RWPE1 (cell line): Measurements from ENCODE around the gene LNX2.
A peak's percentile ranks its signal among the peaks of the same experiment; 100 is the strongest.

Source experiments
- CTCF ChIA-PET: fragments of 350-600 bp; sonication (Branson Sonifier 250); formaldehyde crosslinking; extraction: SDS; loops from one replicate; lab custom pipeline; 2021; lab: Yijun Ruan, JAX
- POLR2A ChIA-PET: fragments of 400-600 bp; formaldehyde crosslinking; extraction: SDS; loops from one replicate; lab custom pipeline; 2020; ENCODE audit warnings: antibody characterized with exemption; ENCODE audit not compliant: low non-redundant PET; lab: Yijun Ruan, JAX
- DNase-seq: peaks from one replicate; pipeline ENCODE4 v3.0.0; 2012; ENCODE audit warnings: low spot score
- H3K27ac ChIP-seq: fragments of 450-650 bp; 2 replicates; pipeline ENCODE4 v1.5.1; 2017
- TF ChIP-seq, protein P1 (sequence below): fragments of 450-650 bp; conservative IDR thresholded peaks from 2 replicates; pipeline ENCODE4 v1.5.1; 2017; ENCODE audit warnings: low read depth, mild to moderate bottlenecking

Gene LNX2

DNA sequence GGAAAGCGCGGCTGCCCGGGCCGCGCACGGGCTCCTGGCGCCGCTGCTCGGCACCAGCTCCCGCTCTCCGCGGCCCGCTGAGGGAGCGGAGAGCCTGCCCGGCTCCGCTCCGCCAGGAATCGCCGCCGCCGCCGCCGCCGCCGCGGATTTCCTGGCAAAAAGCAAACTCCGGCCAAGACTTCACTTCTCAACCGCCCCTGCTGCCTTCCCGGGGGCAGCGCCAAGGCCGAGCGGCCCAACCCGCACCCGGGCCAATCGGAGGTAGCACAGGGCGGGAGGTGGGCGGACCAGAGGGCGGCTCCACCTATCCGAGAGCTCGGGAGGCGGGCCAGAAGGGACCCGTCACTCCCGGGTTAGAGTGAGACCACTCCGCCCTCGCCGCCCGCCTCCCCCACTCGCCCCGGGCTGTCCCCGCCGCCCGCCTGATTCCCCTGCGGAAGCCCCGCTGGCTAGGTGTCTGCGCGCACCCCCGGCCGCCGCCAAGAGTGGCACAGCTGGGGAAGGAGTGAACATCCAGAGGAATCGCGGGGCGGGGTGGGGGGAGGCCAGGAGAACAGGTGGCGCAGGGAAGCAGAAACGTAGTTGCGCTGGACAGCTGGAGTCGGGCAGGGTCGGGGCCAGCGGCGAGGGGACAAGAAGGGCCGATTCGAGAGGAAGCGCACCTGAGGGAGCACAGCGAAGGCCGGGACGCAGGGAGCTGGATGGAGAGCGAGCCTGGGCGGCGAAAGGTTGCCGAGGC, at the start of gene LNX2:
Gene LNX2 (minus strand): TSS at position 153 of the 739 bp plus-strand sequence. CDS start 38,826 bp downstream, outside the sequence.
- TF ChIP-seq, protein P1, sequence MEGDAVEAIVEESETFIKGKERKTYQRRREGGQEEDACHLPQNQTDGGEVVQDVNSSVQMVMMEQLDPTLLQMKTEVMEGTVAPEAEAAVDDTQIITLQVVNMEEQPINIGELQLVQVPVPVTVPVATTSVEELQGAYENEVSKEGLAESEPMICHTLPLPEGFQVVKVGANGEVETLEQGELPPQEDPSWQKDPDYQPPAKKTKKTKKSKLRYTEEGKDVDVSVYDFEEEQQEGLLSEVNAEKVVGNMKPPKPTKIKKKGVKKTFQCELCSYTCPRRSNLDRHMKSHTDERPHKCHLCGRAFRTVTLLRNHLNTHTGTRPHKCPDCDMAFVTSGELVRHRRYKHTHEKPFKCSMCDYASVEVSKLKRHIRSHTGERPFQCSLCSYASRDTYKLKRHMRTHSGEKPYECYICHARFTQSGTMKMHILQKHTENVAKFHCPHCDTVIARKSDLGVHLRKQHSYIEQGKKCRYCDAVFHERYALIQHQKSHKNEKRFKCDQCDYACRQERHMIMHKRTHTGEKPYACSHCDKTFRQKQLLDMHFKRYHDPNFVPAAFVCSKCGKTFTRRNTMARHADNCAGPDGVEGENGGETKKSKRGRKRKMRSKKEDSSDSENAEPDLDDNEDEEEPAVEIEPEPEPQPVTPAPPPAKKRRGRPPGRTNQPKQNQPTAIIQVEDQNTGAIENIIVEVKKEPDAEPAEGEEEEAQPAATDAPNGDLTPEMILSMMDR = no peak; the same call in 1 of the 2 replicates
- POLR2A ChIA-PET = interaction anchor here (0.6 to 1.2 kb wide), 4 partner anchors 45 to 295 kb away, joined by 3 to 6 read pairs (median 4); no protein-coding TSS in a partner anchor
- DNase-seq = peak; percentile 91

DNA sequence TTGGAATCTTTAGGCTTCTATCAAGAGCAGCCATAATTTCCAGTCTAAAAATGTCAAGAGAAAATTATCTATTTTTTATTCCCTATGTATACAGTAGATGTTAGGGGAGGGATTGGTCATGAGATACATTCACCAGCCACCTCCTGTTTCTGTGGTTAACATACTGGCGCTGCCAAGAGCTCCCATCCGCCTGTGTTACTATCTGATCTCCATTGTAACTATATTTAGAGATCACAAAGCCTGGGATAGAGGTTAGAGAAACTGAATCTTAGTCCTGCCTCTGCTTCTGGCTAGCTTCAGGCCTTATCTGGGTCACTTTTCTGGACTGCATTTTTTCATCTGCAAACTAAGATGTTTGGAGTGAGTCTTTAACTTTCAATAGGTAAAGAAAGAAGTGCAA, 47.6 kb upstream of the LNX2 start:
- CTCF ChIA-PET = interaction anchor here (0.6 to 2.4 kb wide), 2 partner anchors 158 to 330 kb away, joined by 3 to 9 read pairs; no protein-coding TSS in a partner anchor
- POLR2A ChIA-PET = no interaction called here
- TF ChIP-seq, protein P1 = no peak
- H3K27ac ChIP-seq = no peak overlapping the region
- DNase-seq = no peak

More for the DNA sequence above, at the start of gene LNX2:
- CTCF ChIA-PET = interaction anchor here (0.6 to 1.4 kb wide), 4 partner anchors 30 to 413 kb away, joined by 3 to 5 read pairs (median 4); no protein-coding TSS in a partner anchor
- H3K27ac ChIP-seq = peak within 1 kb of the TSS; percentile 98

DNA sequence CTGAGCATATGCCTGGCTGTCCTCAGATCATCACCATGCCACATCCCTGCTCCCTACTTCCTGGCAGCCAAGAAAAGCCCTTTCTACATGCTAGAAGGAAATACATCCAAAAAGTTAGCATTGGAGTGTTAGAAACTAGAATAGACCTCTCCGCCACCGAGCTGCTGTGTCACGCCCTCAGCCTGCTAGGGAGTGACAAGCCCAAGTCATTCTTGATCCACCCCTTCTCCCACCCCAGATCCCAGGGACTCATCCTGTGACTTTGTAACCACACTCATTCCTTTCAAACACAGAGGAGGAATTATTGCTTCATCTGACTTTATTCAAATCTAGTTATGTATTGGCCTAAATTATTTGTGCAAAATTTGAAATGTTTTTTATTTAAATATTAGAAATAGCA, 46.6 kb upstream of the LNX2 start:
- POLR2A ChIA-PET = no interaction called here
- TF ChIP-seq, protein P1 = no peak
- no peak for DNase-seq
- CTCF ChIA-PET = interaction anchor here (2.4 kb wide), 1 partner anchor 159 kb away, joined by 9 read pairs; no protein-coding TSS in a partner anchor
- no peak overlapping the region for H3K27ac ChIP-seq

DNA sequence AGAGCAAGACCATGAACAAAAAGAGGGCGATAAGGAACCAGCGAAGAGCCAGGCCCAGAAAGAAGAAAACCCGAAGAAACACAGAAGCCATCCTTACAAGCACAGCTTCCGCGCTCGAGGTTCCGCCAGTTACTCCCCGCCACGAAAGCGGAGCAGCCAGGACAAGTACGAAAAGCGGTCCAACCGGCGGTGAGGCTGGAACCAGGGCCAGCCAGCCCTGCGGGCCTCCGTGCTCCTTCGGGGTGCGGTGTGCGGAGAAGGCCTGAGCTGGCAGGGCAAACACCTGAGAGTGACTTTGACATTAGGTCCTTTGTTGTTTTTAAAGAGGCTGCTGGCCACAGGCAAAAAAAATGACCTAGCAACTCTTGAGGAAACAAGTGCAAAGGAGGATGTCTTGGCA, 45.4 kb upstream of the LNX2 start:
- POLR2A ChIA-PET = interaction anchor here (1.0 kb wide), 1 partner anchor 45 kb away, joined by 5 read pairs; the partner anchor contains the start of gene LNX2

DNA sequence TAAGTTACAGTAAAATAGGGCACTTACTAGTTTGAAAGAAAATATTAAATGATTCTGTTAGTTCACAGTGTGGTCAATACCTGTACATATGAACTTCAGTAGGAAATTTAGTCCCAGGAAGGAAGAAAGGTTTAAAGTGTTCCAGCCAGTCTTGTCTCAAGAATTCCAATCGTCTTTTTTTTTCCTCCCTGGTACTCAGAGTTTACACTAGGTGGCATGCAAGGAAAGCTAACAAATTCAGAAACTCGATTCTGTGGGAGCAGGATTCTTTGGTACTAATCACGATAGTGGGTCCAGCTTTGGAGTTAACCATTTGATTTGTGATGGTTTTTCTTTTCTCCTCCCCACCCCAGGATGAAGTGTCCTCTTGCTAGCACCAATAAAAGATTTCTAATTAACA, 45.0 kb upstream of the LNX2 start:
- TF ChIP-seq, protein P1 = no peak
- ChIA-PET POLR2A (interaction anchor here (1.0 kb wide), 1 partner anchor 44 kb away, joined by 5 read pairs; the partner anchor contains the start of gene LNX2), CTCF (interaction anchor here (0.6 to 0.9 kb wide), 2 partner anchors 64 to 258 kb away, joined by 5 read pairs; no protein-coding TSS in a partner anchor)
- peak; percentile 8 for DNase-seq
- no peak overlapping the region for H3K27ac ChIP-seq

More for the DNA sequence above, 45.4 kb upstream of the LNX2 start:
- DNase-seq = no peak
- CTCF ChIA-PET = interaction anchor here (0.6 to 1.0 kb wide), 3 partner anchors 64 to 258 kb away, joined by 3 to 5 read pairs (median 5); no protein-coding TSS in a partner anchor
- H3K27ac ChIP-seq = no peak overlapping the region
- TF ChIP-seq, protein P1 = no peak

DNA sequence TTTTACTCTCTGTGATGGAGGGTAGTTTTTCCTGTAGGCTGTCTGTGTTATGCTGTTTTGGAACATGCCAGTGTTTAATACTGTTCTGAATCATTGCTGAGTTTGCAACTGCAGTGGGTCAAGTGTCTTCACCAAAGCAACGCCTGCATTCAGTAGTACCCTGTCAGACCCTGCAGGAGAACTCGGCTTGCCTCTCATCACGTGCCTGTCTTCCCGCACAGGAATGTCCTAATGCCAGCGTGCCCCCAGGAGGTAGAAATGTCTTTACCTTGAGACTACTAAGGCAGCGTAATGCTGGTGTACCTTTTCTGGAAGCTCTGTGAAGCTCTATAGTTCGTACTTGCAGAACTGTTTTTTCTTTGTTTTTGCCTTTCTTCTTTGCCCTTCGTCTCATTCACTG, 43.6 kb upstream of the LNX2 start:
- H3K27ac ChIP-seq = no peak overlapping the region
- DNase-seq = no peak
- POLR2A ChIA-PET = no interaction called here
- TF ChIP-seq, protein P1 = no peak
- CTCF ChIA-PET = interaction anchor here (1.1 kb wide), 1 partner anchor 56 kb away, joined by 3 read pairs; no protein-coding TSS in a partner anchor
